Activated T-cell treated with anti-CD3 and anti-CD28 coated beads, Interleukin-2, amount 50 U/mL, for 72 hours (primary cell): ENCODE data around the gene OPCML. TPM values are rescaled to one million over a fixed set of nuclear protein-coding genes. Genes with fewer than 3 reads are reported as not detected.

Experiments
- ATAC-seq, 2 donors: fragments of 150-1000 bp; cut with Tn5 transposase; replicated peaks in 1 of 2; 2 replicates each; pipeline ENCODE4 v1.10.0; 2021; ENCODE audit warnings: moderate library complexity in 2 of 2, mild to moderate bottlenecking in 1 of 2
- DNase-seq, 2 donors: peaks; one replicate each; pipeline ENCODE4 v3.0.0; 2021 to 2022; ENCODE audit warnings: mixed read lengths in 1 of 2
- H3K27ac Mint-ChIP-seq: one replicate; pipeline ENCODE4 v1.8.0; 2022; ENCODE audit warnings: mild to moderate bottlenecking, moderate library complexity, mixed read lengths
- H3K27me3 Mint-ChIP-seq: one replicate; pipeline ENCODE4 v1.8.0; 2022; ENCODE audit warnings: low read depth, mixed read lengths
- H3K36me3 Mint-ChIP-seq, 2 donors: one replicate each; pipeline ENCODE4 v1.8.0; 2022; ENCODE audit warnings: mixed read lengths in 2 of 2, mild to moderate bottlenecking in 1 of 2; ENCODE audit not compliant: insufficient read depth in 2 of 2
- H3K4me1 Mint-ChIP-seq: one replicate; pipeline ENCODE4 v1.8.0; 2022; ENCODE audit warnings: low read depth, mixed read lengths
- H3K4me3 Mint-ChIP-seq, 2 donors: one replicate each; pipeline ENCODE4 v1.8.0; 2022; ENCODE audit warnings: mild to moderate bottlenecking in 2 of 2, mixed read lengths in 2 of 2, moderate library complexity in 2 of 2
- H3K9me3 Mint-ChIP-seq, 2 donors: one replicate each; pipeline ENCODE4 v1.8.0; 2022; ENCODE audit warnings: mixed read lengths in 2 of 2
- total RNA-seq, 2 donors: library from RNA; stranded (reverse); gene quantifications; one replicate each; pipeline ENCODE4 v1.2.3, GENCODE V29; 2022

The OPCML gene
- total RNA-seq, 2 donors from 2014 or later = not detected

GRCh38 chr11:133385781-133386180 lies 146.5 kb downstream of the OPCML start:
- DNase-seq (no peak), ATAC-seq (no peak)
- H3K4me1 Mint-ChIP-seq = no peaks in the 10 kb centered on the region
- peaks cover under 1 to 2% of the 10 kb centered on the region in 2 donors for H3K9me3 Mint-ChIP-seq
- H3K36me3 Mint-ChIP-seq = no peaks in the 10 kb centered on the region
- H3K27me3 Mint-ChIP-seq = no peaks in the 10 kb centered on the region
- H3K4me3 Mint-ChIP-seq = no peak overlapping the region
- H3K27ac Mint-ChIP-seq = no peak overlapping the region

- peaks cover 0 to 2% of the 10 kb centered on the region in 2 donors for H3K9me3 Mint-ChIP-seq
- H3K27ac Mint-ChIP-seq = no peak overlapping the region
- H3K4me3 Mint-ChIP-seq = no peak overlapping the region
- H3K36me3 Mint-ChIP-seq = no peaks in the 10 kb centered on the region
- H3K4me1 Mint-ChIP-seq = no peaks in the 10 kb centered on the region
- ATAC-seq = no peak
- DNase-seq = no peak
- H3K27me3 Mint-ChIP-seq = no peaks in the 10 kb centered on the region
Observed at GRCh38 chr11:133384731-133385130, 147.6 kb downstream of the OPCML start.

GRCh38 chr11:133383689-133384088 lies 148.6 kb downstream of the OPCML start:
- Mint-ChIP-seq H3K27ac (no peak overlapping the region), H3K36me3 (no peaks in the 10 kb centered on the region), H3K27me3 (no peaks in the 10 kb centered on the region), H3K4me1 (no peaks in the 10 kb centered on the region), H3K9me3 (peaks cover 0 to 2% of the 10 kb centered on the region in 2 donors), H3K4me3 (no peak overlapping the region)
- DNase-seq = no peak
- ATAC-seq = no peak

- no peak overlapping the region for H3K4me3 Mint-ChIP-seq
- no peak overlapping the region for H3K27ac Mint-ChIP-seq
- ATAC-seq (no peak), DNase-seq (no peak)
- no peaks in the 10 kb centered on the region for H3K27me3 Mint-ChIP-seq
- H3K9me3 Mint-ChIP-seq = peaks cover 0 to 2% of the 10 kb centered on the region in 2 donors
- H3K36me3 Mint-ChIP-seq = no peaks in the 10 kb centered on the region
- no peaks in the 10 kb centered on the region for H3K4me1 Mint-ChIP-seq
Observed at GRCh38 chr11:133383201-133383600, 149.1 kb downstream of the OPCML start.

GRCh38 chr11:133382131-133382812 lies 150.0 kb downstream of the OPCML start:
- ATAC-seq = no peak
- Mint-ChIP-seq H3K27me3 (no peaks in the 10 kb centered on the region), H3K4me3 (no peak overlapping the region), H3K27ac (no peak overlapping the region), H3K4me1 (no peaks in the 10 kb centered on the region), H3K36me3 (no peaks in the 10 kb centered on the region), H3K9me3 (peaks cover 1 to 2% of the 10 kb centered on the region in 2 donors)
- no peak for DNase-seq

GRCh38 chr11:133381761-133382130 lies 150.6 kb downstream of the OPCML start:
- Mint-ChIP-seq H3K27ac (no peak overlapping the region), H3K27me3 (no peaks in the 10 kb centered on the region), H3K4me3 (no peak overlapping the region), H3K9me3 (peaks cover 1 to 3% of the 10 kb centered on the region in 2 donors), H3K36me3 (no peaks in the 10 kb centered on the region), H3K4me1 (no peaks in the 10 kb centered on the region)
- DNase-seq (no peak), ATAC-seq (no peak)

- Mint-ChIP-seq H3K27me3 (no peaks in the 10 kb centered on the region), H3K36me3 (peaks cover 0 to 2% of the 10 kb centered on the region in 2 donors), H3K4me3 (no peak overlapping the region), H3K4me1 (no peaks in the 10 kb centered on the region), H3K9me3 (no peaks in the 10 kb centered on the region), H3K27ac (no peak overlapping the region)
- DNase-seq (no peak), ATAC-seq (no peak)
Observed at GRCh38 chr11:133366147-133366546, 166.2 kb downstream of the OPCML start.

GRCh38 chr11:133362916-133363315 lies 169.4 kb downstream of the OPCML start:
- H3K9me3 Mint-ChIP-seq = no peaks in the 10 kb centered on the region

GRCh38 chr11:133362156-133362555 lies 170.1 kb downstream of the OPCML start:
- Mint-ChIP-seq H3K9me3 (no peaks in the 10 kb centered on the region), H3K27me3 (no peaks in the 10 kb centered on the region), H3K36me3 (no peaks in the 10 kb centered on the region), H3K27ac (no peak overlapping the region), H3K4me3 (no peak overlapping the region), H3K4me1 (no peaks in the 10 kb centered on the region)
- DNase-seq (no peak), ATAC-seq (no peak)

More at GRCh38 chr11:133362916-133363315, 169.4 kb downstream of the OPCML start:
- ATAC-seq (no peak), DNase-seq (no peak)
- H3K4me3 Mint-ChIP-seq = no peak overlapping the region
- no peaks in the 10 kb centered on the region for H3K27me3 Mint-ChIP-seq
- no peaks in the 10 kb centered on the region for H3K4me1 Mint-ChIP-seq
- peaks cover 0 to 2% of the 10 kb centered on the region in 2 donors for H3K36me3 Mint-ChIP-seq
- no peak overlapping the region for H3K27ac Mint-ChIP-seq

- H3K27me3 Mint-ChIP-seq = no peaks in the 10 kb centered on the region
- no peak for ATAC-seq
- no peaks in the 10 kb centered on the region for H3K9me3 Mint-ChIP-seq
- no peaks in the 10 kb centered on the region for H3K4me1 Mint-ChIP-seq
- H3K4me3 Mint-ChIP-seq = no peak overlapping the region
- no peak overlapping the region for H3K27ac Mint-ChIP-seq
- H3K36me3 Mint-ChIP-seq = no peaks in the 10 kb centered on the region
- DNase-seq = no peak
Observed at GRCh38 chr11:133361689-133361994, 170.7 kb downstream of the OPCML start.

GRCh38 chr11:133360860-133361688 lies 171.2 kb downstream of the OPCML start:
- Mint-ChIP-seq H3K27ac (no peak overlapping the region), H3K9me3 (no peaks in the 10 kb centered on the region), H3K4me1 (no peaks in the 10 kb centered on the region), H3K27me3 (no peaks in the 10 kb centered on the region), H3K36me3 (no peaks in the 10 kb centered on the region), H3K4me3 (no peak overlapping the region)
- ATAC-seq (no peak), DNase-seq (no peak)

GRCh38 chr11:133355095-133355494 lies 177.2 kb downstream of the OPCML start:
- Mint-ChIP-seq H3K36me3 (peaks cover 0 to 2% of the 10 kb centered on the region in 2 donors), H3K27ac (no peak overlapping the region), H3K9me3 (peaks cover 3% of the 10 kb centered on the region in 2 donors), H3K4me3 (no peak overlapping the region), H3K4me1 (no peaks in the 10 kb centered on the region), H3K27me3 (no peaks in the 10 kb centered on the region)
- ATAC-seq (no peak), DNase-seq (no peak)

- H3K9me3 Mint-ChIP-seq = peaks cover 3% of the 10 kb centered on the region in 2 donors
- ATAC-seq = no peak
- no peak overlapping the region for H3K27ac Mint-ChIP-seq
- no peaks in the 10 kb centered on the region for H3K27me3 Mint-ChIP-seq
- no peak for DNase-seq
- no peak overlapping the region for H3K4me3 Mint-ChIP-seq
- peaks cover 0 to 2% of the 10 kb centered on the region in 2 donors for H3K36me3 Mint-ChIP-seq
- H3K4me1 Mint-ChIP-seq = no peaks in the 10 kb centered on the region
Observed at GRCh38 chr11:133354069-133354468, 178.2 kb downstream of the OPCML start.
